ENCODE data around the gene TTC3. TPM values are rescaled to one million over a fixed set of nuclear protein-coding genes. Genes with fewer than 3 reads are reported as not detected.

TTC3 gene
- total and polyA plus RNA-seq, 9 of the 15 experiments (the other 6 are each of a cell fraction or from before 2014, with no cell fraction given), result 17.5 to 92.0 (median 59.5) TPM

DNA sequence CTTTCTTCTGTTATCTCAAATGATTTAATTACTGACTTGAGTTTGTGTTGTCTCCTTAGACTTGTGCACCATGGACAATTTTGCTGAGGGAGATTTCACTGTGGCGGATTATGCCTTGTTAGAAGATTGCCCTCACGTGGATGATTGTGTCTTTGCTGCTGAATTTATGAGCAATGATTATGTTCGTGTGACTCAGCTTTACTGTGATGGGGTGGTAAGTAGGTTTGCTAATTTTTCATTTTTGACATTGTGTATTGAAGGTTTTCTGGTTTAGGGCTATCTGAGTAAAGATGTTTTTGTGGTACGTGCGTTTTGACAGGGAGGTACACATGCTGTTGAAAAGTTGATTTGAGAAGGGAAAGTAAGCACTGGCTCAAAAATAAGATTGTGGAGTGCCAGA is 14.1 kb downstream of the TTC3 start (continued):
- no peak for TF ChIP-seq SFPQ (IDR thresholded peaks at IDR 0.05; ENCODE audit: low read depth, low read length)
- no peak for TF ChIP-seq POLR3A (IDR thresholded peaks at IDR 0.05; ENCODE audit: borderline replicate concordance, extremely low read depth, insufficient read depth, insufficient read length)
- no peak for TF ChIP-seq FOXP4 (CRISPR knock-in tag; IDR thresholded peaks at IDR 0.05; ENCODE audit: borderline replicate concordance)
- TF ChIP-seq ZC3H11A (IDR thresholded peaks at IDR 0.05; ENCODE audit: low read depth, low read length), result 0 out of 2 replicates have a peak, but pooled peaks have one; percentile 41
- TF ChIP-seq DNMT1 (IDR thresholded peaks at IDR 0.05), result no peak
- TF ChIP-seq MIER1 (IDR thresholded peaks at IDR 0.05; ENCODE audit: low read depth), result peak; percentile 61; the same call in 1 of the 2 replicates
- TF ChIP-seq MAFK (IDR thresholded peaks at IDR 0.05; ENCODE audit: low read length), result peak; percentile 83
- no peak for TF ChIP-seq GATA2 (CRISPR knock-in tag; IDR thresholded peaks at IDR 0.05)
- TF ChIP-seq, protein P1, sequence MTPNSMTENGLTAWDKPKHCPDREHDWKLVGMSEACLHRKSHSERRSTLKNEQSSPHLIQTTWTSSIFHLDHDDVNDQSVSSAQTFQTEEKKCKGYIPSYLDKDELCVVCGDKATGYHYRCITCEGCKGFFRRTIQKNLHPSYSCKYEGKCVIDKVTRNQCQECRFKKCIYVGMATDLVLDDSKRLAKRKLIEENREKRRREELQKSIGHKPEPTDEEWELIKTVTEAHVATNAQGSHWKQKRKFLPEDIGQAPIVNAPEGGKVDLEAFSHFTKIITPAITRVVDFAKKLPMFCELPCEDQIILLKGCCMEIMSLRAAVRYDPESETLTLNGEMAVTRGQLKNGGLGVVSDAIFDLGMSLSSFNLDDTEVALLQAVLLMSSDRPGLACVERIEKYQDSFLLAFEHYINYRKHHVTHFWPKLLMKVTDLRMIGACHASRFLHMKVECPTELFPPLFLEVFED (CRISPR knock-in tag; conservative IDR thresholded peaks at IDR 0.05), result 0 out of 2 replicates have a peak, but pooled peaks have one; percentile 37
- no peak for TF ChIP-seq BRCA1 (IDR thresholded peaks at IDR 0.05)
- TF ChIP-seq BRCA1 (CRISPR knock-in tag; IDR thresholded peaks at IDR 0.05), result no peak
- peak; percentile 52; the same call in 1 of the 2 replicates for TF ChIP-seq SOX6 (IDR thresholded peaks at IDR 0.05)
- TF ChIP-seq TEAD2 (tag; IDR thresholded peaks at IDR 0.05), result no peak
- no peak for TF ChIP-seq ELK3 (CRISPR knock-in tag; IDR thresholded peaks at IDR 0.05)
- peak in 1 of 2 experiments; percentile 50; a peak in 2 of 4 replicates for TF ChIP-seq MNT (conservative IDR thresholded peaks at IDR 0.05)
- no peak for TF ChIP-seq TBP (optimal IDR thresholded peaks at IDR 0.05; ENCODE audit: low read depth, low read length)
- no peak for TF ChIP-seq ZNF354B (CRISPR knock-in tag; IDR thresholded peaks at IDR 0.05)
- peak; percentile 41; the same call in 1 of the 2 replicates for TF ChIP-seq NKRF (IDR thresholded peaks at IDR 0.05; ENCODE audit: borderline replicate concordance)
- no peak for TF ChIP-seq YBX1 (IDR thresholded peaks at IDR 0.05)
